Measurements from ENCODE around the gene PDHB. TPM values are rescaled to one million over a fixed set of nuclear protein-coding genes. Genes with fewer than 3 reads are reported as not detected.

PDHB gene
- total and polyA plus RNA-seq, 2 of the 13 experiments (the other 11 are each of a cell fraction or from before 2014, with no cell fraction given), result 108 to 153 TPM

GRCh38 chr3:58463181-58463941 is 29.7 kb upstream of the PDHB start (continued):
- TF ChIP-seq HOXA5 (CRISPR knock-in tag; IDR thresholded peaks at IDR 0.05) (0 out of 2 replicates have a peak, but pooled peaks have one; percentile 28), ZNF674 (CRISPR knock-in tag; IDR thresholded peaks at IDR 0.05; ENCODE audit: low read depth) (no peak), FOXP4 (CRISPR knock-in tag; IDR thresholded peaks at IDR 0.05) (peak; percentile 31; the same call in 1 of the 2 replicates), ZNF546 (CRISPR knock-in tag; conservative IDR thresholded peaks at IDR 0.05) (no peak), PRPF4 (IDR thresholded peaks at IDR 0.05; ENCODE audit: low read depth, low read length, poor library complexity, severe bottlenecking) (no peak), ZNF816 (CRISPR knock-in tag; IDR thresholded peaks at IDR 0.05; ENCODE audit: borderline replicate concordance) (no peak; the same call in 1 of the 2 replicates), NR3C1 (CRISPR knock-in tag; IDR thresholded peaks at IDR 0.05) (no peak), ETS1 (CRISPR knock-in tag; IDR thresholded peaks at IDR 0.05) (no peak), NKX3-1 (CRISPR knock-in tag; IDR thresholded peaks at IDR 0.05) (no peak), ZNF670 (CRISPR knock-in tag; IDR thresholded peaks at IDR 0.05; ENCODE audit: borderline replicate concordance) (no peak), ZNF138 (CRISPR knock-in tag; IDR thresholded peaks at IDR 0.05; ENCODE audit: low read depth) (no peak), ZNF296 (CRISPR knock-in tag; conservative IDR thresholded peaks at IDR 0.05) (no peak), ZNF781 (CRISPR knock-in tag; IDR thresholded peaks at IDR 0.05; ENCODE audit: borderline replicate concordance, not compliant biosample characterization) (no peak), ZNF317 (CRISPR knock-in tag; IDR thresholded peaks at IDR 0.05) (0 out of 2 replicates have a peak, but pooled peaks have one; percentile 51), ISL2 (CRISPR knock-in tag; IDR thresholded peaks at IDR 0.05) (no peak), MEF2D (CRISPR knock-in tag; IDR thresholded peaks at IDR 0.05) (no peak; the same call in 1 of the 2 replicates), CCAR2 (optimal IDR thresholded peaks at IDR 0.05; ENCODE audit: low read depth, low read length) (no peak), ZBTB21 (CRISPR knock-in tag; IDR thresholded peaks at IDR 0.05) (no peak)
- TF ChIP-seq, protein P1, sequence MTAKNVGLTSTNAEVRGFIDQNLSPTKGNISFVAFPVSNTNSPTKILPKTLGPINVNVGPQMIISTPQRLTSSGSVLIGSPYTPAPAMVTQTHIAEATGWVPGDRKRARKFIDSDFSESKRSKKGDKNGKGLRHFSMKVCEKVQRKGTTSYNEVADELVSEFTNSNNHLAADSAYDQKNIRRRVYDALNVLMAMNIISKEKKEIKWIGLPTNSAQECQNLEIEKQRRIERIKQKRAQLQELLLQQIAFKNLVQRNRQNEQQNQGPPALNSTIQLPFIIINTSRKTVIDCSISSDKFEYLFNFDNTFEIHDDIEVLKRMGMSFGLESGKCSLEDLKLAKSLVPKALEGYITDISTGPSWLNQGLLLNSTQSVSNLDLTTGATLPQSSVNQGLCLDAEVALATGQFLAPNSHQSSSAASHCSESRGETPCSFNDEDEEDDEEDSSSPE (CRISPR knock-in tag; IDR thresholded peaks at IDR 0.05), result 0 out of 2 replicates have a peak, but pooled peaks have one; percentile 19
- TF ChIP-seq, protein P2, sequence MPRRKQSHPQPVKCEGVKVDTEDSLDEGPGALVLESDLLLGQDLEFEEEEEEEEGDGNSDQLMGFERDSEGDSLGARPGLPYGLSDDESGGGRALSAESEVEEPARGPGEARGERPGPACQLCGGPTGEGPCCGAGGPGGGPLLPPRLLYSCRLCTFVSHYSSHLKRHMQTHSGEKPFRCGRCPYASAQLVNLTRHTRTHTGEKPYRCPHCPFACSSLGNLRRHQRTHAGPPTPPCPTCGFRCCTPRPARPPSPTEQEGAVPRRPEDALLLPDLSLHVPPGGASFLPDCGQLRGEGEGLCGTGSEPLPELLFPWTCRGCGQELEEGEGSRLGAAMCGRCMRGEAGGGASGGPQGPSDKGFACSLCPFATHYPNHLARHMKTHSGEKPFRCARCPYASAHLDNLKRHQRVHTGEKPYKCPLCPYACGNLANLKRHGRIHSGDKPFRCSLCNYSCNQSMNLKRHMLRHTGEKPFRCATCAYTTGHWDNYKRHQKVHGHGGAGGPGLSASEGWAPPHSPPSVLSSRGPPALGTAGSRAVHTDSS (CRISPR knock-in tag; conservative IDR thresholded peaks at IDR 0.05), result no peak
- TF ChIP-seq, protein P3, sequence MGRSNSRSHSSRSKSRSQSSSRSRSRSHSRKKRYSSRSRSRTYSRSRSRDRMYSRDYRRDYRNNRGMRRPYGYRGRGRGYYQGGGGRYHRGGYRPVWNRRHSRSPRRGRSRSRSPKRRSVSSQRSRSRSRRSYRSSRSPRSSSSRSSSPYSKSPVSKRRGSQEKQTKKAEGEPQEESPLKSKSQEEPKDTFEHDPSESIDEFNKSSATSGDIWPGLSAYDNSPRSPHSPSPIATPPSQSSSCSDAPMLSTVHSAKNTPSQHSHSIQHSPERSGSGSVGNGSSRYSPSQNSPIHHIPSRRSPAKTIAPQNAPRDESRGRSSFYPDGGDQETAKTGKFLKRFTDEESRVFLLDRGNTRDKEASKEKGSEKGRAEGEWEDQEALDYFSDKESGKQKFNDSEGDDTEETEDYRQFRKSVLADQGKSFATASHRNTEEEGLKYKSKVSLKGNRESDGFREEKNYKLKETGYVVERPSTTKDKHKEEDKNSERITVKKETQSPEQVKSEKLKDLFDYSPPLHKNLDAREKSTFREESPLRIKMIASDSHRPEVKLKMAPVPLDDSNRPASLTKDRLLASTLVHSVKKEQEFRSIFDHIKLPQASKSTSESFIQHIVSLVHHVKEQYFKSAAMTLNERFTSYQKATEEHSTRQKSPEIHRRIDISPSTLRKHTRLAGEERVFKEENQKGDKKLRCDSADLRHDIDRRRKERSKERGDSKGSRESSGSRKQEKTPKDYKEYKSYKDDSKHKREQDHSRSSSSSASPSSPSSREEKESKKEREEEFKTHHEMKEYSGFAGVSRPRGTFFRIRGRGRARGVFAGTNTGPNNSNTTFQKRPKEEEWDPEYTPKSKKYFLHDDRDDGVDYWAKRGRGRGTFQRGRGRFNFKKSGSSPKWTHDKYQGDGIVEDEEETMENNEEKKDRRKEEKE (IDR thresholded peaks at IDR 0.05), result no peak

Measured in HepG2 (cell line).